ENCODE results near the gene EYS.

DNA sequence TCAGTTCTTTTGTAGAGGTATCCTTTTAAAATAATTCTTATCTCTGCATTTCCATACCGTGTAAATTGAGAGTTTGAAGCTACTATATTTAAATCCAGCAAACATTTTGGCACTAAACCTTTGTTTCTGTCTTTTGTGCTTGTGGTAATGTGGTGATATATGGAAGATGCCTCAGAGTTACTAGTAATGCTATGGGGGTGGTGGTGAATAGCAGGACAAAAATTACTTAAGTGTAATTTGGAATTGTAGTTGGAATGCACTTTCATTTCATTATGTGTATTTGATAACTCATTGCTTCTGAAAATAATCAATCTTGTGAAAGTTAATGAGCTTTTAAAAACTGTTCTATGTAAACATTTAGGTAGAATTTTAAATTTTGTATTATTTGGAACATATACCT, 1666.9 kb downstream of the EYS start:
- TF ChIP-seq, protein P1, sequence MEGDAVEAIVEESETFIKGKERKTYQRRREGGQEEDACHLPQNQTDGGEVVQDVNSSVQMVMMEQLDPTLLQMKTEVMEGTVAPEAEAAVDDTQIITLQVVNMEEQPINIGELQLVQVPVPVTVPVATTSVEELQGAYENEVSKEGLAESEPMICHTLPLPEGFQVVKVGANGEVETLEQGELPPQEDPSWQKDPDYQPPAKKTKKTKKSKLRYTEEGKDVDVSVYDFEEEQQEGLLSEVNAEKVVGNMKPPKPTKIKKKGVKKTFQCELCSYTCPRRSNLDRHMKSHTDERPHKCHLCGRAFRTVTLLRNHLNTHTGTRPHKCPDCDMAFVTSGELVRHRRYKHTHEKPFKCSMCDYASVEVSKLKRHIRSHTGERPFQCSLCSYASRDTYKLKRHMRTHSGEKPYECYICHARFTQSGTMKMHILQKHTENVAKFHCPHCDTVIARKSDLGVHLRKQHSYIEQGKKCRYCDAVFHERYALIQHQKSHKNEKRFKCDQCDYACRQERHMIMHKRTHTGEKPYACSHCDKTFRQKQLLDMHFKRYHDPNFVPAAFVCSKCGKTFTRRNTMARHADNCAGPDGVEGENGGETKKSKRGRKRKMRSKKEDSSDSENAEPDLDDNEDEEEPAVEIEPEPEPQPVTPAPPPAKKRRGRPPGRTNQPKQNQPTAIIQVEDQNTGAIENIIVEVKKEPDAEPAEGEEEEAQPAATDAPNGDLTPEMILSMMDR (IDR thresholded peaks at IDR 0.05 in 2 of 3, conservative IDR thresholded peaks at IDR 0.05 in 1 of 3; ENCODE audit: borderline replicate concordance in 1 of 3, insufficient read depth in 1 of 3, low read depth in 2 of 3, low read length in 2 of 3), result no peak
- TF ChIP-seq, protein P2, sequence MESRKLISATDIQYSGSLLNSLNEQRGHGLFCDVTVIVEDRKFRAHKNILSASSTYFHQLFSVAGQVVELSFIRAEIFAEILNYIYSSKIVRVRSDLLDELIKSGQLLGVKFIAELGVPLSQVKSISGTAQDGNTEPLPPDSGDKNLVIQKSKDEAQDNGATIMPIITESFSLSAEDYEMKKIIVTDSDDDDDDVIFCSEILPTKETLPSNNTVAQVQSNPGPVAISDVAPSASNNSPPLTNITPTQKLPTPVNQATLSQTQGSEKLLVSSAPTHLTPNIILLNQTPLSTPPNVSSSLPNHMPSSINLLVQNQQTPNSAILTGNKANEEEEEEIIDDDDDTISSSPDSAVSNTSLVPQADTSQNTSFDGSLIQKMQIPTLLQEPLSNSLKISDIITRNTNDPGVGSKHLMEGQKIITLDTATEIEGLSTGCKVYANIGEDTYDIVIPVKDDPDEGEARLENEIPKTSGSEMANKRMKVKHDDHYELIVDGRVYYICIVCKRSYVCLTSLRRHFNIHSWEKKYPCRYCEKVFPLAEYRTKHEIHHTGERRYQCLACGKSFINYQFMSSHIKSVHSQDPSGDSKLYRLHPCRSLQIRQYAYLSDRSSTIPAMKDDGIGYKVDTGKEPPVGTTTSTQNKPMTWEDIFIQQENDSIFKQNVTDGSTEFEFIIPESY (IDR thresholded peaks at IDR 0.05; ENCODE audit: extremely low read depth, insufficient replicate concordance, low read length), result no peak
- TF ChIP-seq TCF7L2 (IDR thresholded peaks at IDR 0.05; ENCODE audit: borderline replicate concordance, extremely low read depth, insufficient read depth, insufficient read length), result no peak
